Natural killer cell treated with Interleukin-12 subunit alpha and Interleukin-12 subunit beta and Interleukin-15 and Interleukin-18, amount 100 ng/mL, for 72 hours (primary cell): ENCODE measurements around the gene APBB1IP. TPM values are rescaled to one million over a fixed set of nuclear protein-coding genes. Genes with fewer than 3 reads are reported as not detected.
"Not testable (repeated sequence)": the region's sequence is repeated elsewhere in the genome, so short reads cannot be mapped to it uniquely, and the experiment has no call there.

ENCODE experiments used
- ATAC-seq, 2 donors: fragments of 150-1000 bp; cut with Tn5 transposase in 1 of 2; sonication (Bioruptor Pico), chemical (Tn5 transposase) in 1 of 2; 2 replicates each; pipeline ENCODE4 v1.10.0; 2021
- DNase-seq: peaks from one replicate; pipeline ENCODE4 v3.0.0; 2022; ENCODE audit warnings: low spot score
- H3K27ac Mint-ChIP-seq, 2 donors: 1 replicate in 1 of 2; 2 replicates in 1 of 2; pipeline ENCODE4 v1.8.0; 2022; ENCODE audit warnings: mixed read lengths in 2 of 2, mild to moderate bottlenecking in 1 of 2, moderate library complexity in 1 of 2
- H3K27me3 Mint-ChIP-seq, 2 donors: 1 replicate in 1 of 2; 2 replicates in 1 of 2; pipeline ENCODE4 v1.8.0; 2022; ENCODE audit warnings: mixed read lengths in 2 of 2
- H3K36me3 Mint-ChIP-seq: one replicate; pipeline ENCODE4 v1.8.0; 2022; ENCODE audit warnings: mixed read lengths
- H3K4me1 Mint-ChIP-seq, 2 donors: 1 replicate in 1 of 2; 2 replicates in 1 of 2; pipeline ENCODE4 v1.8.0; 2022; ENCODE audit warnings: low read depth in 2 of 2, mixed read lengths in 2 of 2, mild to moderate bottlenecking in 1 of 2
- H3K4me3 Mint-ChIP-seq: one replicate; pipeline ENCODE4 v1.8.0; 2022; ENCODE audit warnings: mixed read lengths
- H3K9me3 Mint-ChIP-seq: 2 replicates; pipeline ENCODE4 v1.8.0; 2022; ENCODE audit warnings: mixed read lengths
- total RNA-seq, 2 donors: library from RNA; stranded (reverse); gene quantifications; one replicate each; pipeline ENCODE4 v1.2.3, GENCODE V29; 2022

APBB1IP gene
- total RNA-seq, 2 donors from 2014 or later = 42.2 to 58.0 TPM

DNA sequence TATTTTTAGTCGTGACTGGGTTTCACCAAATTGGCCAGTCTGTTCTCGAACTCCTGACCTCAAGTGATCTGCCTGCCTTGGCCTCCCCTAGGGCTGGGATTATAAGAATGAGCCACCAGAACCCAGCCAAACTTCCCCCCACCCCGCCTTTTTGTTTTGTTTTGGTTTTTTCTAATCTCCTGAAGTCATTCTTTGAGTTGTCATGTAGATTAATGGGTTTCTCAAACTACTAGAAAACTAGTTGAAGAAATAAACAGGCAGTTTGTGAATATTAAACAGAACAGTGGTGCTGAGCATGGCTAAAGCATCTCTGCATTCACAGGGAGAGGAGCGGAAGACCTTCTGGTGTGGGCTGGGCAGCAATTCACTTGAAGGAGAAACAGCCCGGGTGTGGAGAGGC is 151.7 kb downstream of the APBB1IP start:
- H3K36me3 Mint-ChIP-seq, H3K9me3 Mint-ChIP-seq, H3K4me3 Mint-ChIP-seq, H3K27ac Mint-ChIP-seq, DNase-seq, H3K4me1 Mint-ChIP-seq, ATAC-seq, H3K27me3 Mint-ChIP-seq: not testable (repeated sequence)

DNA sequence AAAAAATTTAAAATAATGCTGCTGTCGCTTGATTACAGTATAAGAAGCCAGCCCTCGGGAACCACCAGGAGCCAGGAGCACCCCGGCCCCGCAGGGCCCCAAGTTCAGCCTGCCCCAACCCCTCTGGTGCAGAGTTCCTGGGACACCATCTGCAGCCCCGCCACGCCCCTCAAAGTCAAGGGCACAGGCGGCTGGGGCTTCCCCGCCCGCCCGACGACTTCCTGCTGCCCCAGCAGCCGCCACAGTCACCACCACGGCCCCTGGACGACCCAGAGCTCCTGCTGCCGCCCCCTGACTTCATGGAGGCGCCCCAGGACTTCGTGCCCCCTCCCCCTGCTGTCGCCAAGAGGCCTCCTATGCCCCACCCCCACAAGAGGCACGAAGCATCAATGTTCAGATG is 155.8 kb downstream of the APBB1IP start:
- Mint-ChIP-seq H3K4me3 (no peak overlapping the region), H3K36me3 (no peaks in the 10 kb centered on the region), H3K9me3 (no peaks in the 10 kb centered on the region), H3K27me3 (no peaks in the 10 kb centered on the region), H3K4me1 (no peaks in the 10 kb centered on the region), H3K27ac (no peak overlapping the region)
- ATAC-seq (peak in 1 of 2 donors; percentile 69), DNase-seq (no peak)

DNA sequence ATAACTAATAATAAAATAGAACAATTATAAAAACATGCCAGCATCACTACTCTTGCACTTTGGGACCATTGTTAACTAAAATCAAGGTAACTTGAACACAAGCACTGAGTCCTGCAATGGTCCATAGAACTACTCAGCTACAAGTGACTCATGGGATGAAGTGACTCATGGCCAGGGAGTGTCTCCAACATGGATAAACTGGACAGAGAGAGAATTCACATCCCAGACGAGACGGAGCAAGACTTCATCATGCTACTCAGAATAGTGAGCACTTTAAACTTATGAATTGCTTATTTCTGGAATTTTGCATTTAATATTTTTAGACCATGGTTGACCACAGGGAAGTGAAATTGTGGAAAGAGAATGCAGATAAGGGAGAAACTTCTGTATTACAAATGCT is 165.1 kb downstream of the APBB1IP start:
- H3K9me3 Mint-ChIP-seq, H3K4me3 Mint-ChIP-seq, H3K4me1 Mint-ChIP-seq, H3K27me3 Mint-ChIP-seq, H3K36me3 Mint-ChIP-seq, ATAC-seq, H3K27ac Mint-ChIP-seq, DNase-seq: not testable (repeated sequence)

DNA sequence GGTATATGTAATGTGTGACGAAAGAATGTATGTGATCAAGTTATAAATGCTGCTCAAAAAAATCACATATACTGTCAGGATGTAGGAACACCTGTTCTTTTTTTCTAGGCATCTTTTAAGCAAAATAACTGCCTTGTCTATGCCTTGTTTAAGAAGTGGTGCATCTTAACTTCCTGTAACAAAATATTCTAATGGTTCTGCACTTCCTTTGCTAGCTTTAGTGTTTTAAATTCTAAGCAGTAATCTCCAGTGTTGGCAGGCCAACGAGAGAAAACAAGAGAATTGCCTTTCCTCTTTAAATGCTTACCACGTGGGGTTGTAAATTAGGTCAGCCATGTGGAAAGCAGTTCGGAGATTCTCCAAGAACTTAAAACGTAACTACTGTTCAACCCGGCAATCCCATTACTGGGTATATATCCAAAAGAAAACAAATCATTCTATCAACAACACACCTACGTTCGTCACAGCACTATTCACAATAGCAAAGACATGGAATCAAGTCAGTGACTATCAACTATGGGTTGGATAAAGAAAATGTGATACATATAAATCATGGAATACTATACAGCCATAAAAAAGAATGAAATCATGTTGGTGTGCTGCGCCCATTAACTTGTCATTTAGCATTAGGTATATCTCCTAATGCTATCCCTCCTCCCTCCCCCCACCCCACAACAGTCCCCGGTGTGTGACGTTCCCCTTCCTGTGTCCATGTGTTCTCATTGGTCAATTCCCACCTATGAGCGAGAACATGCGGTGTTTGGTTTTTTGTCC is 166.4 kb downstream of the APBB1IP start:
- not testable (repeated sequence) for H3K27ac Mint-ChIP-seq, H3K27me3 Mint-ChIP-seq, ATAC-seq

DNA sequence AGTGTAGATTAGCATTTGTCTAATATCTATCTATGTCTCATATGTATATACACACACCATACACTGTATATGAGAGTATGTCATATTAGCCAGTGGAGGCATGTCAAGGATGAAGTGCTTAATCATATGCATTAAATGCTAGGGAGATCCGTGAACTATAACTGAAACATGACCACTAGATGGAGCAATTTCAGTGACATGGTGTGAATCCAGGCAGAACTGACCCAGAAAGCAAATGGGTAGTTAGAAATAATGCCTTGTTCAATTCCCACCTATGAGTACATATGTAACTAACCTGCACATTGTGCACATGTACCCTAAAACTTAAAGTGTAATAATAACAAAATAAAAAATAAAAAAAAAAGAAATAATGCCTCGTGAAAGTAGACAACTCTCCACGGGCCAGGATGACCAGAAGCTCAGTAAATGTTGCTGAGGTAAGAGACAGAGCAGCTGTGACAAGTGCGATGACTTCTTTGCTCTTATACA is 168.3 kb downstream of the APBB1IP start:
- not testable (repeated sequence) for H3K4me3 Mint-ChIP-seq, DNase-seq

More for the DNA sequence above, 166.4 kb downstream of the APBB1IP start:
- not testable (repeated sequence) for H3K4me3 Mint-ChIP-seq, H3K36me3 Mint-ChIP-seq, DNase-seq, H3K9me3 Mint-ChIP-seq, H3K4me1 Mint-ChIP-seq

DNA sequence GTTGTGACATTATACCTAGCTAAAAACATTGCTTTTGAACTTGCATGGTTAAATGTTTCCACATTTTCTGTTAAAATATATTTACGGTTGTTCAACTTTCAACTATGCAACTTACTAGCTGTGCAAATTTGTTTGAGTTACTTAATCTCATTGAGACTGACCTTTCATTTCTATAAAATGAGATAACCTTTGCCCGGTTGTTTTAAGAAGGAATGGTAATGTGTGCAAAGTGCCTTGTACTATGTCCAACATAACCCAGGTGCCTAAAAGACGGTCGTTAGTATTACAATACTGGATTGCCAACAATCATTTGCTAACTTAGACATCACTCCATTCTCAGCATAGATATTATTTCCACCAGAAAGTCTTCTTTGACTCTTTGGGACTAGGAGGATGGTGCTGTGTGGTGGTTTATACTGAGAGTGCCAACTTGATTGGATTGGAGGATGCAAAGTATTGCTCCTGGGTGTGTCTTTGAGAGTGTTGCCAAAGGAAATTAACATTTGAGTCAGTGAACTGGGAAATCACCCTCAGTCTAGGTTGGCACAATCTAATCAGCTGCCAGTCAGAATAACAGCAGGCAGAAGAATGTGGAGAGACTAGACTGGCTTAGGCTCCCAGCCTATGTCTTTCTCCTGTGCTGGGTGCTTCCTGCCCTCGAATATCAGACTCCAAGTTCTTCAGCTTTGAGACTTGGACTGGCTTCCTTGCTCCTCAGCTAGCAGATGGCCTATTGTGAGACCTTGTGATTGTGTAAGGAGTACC is 174.2 kb downstream of the APBB1IP start:
- Mint-ChIP-seq H3K9me3 (no peaks in the 10 kb centered on the region), H3K4me3 (no peak overlapping the region), H3K27me3 (peaks cover 17 to 28% of the 10 kb centered on the region in 2 donors), H3K4me1 (no peaks in the 10 kb centered on the region), H3K27ac (no peak overlapping the region), H3K36me3 (no peaks in the 10 kb centered on the region)
- no peak for DNase-seq
- no peak for ATAC-seq

More for the DNA sequence above, 168.3 kb downstream of the APBB1IP start:
- ATAC-seq = peak in 1 of 2 donors; percentile 63
- not testable (repeated sequence) for H3K36me3 Mint-ChIP-seq, H3K9me3 Mint-ChIP-seq, H3K27ac Mint-ChIP-seq, H3K27me3 Mint-ChIP-seq, H3K4me1 Mint-ChIP-seq

Other genes starting within 250 kb of the APBB1IP start
- gene GAD2, start 221.6 kb upstream of the APBB1IP start, total RNA-seq = not detected